HEK293 (cell line): ENCODE measurements around the gene WDR53.

ENCODE experiments used
- CTCF ChIA-PET: fragments of 350-600 bp; formaldehyde crosslinking; extraction: SDS; loops from one replicate; lab custom pipeline; 2021; ENCODE audit warnings: antibody characterized with exemption; lab: Yijun Ruan, JAX
- POLR2A ChIA-PET: fragments of 300-600 bp; formaldehyde crosslinking; extraction: SDS; loops from one replicate; lab custom pipeline; 2020; ENCODE audit warnings: antibody characterized with exemption, inconsistent platforms; lab: Yijun Ruan, JAX
- H3K27ac ChIP-seq: fragments of 200-500 bp; sonication (Bioruptor generic); 2 replicates; pipeline ENCODE4 v1.5.1; 2014; ENCODE audit warnings: low read depth, low read length, control low read depth, inconsistent platforms; ENCODE audit errors: extremely low read depth
- H3K36me3 ChIP-seq, 2 experiments: fragments of 200-500 bp in 1 of 2; sonication (Bioruptor generic) in 1 of 2; 1 replicate in 1 of 2; 2 replicates in 1 of 2; pipeline ENCODE4 v1.5.1; 2014 to 2017; ENCODE audit warnings: inconsistent platforms in 2 of 2, low read length in 2 of 2; ENCODE audit not compliant: control insufficient read depth in 2 of 2, insufficient read depth in 1 of 2
- H3K4me1 ChIP-seq: fragments of 200-500 bp; sonication (Bioruptor generic); 2 replicates; pipeline ENCODE4 v1.5.1; 2014; ENCODE audit warnings: mild to moderate bottlenecking, low read length, inconsistent platforms; ENCODE audit not compliant: control insufficient read depth, insufficient read depth
- H3K4me3 ChIP-seq: 2 replicates; pipeline ENCODE4 v1.5.1; 2011; ENCODE audit warnings: low read depth, mild to moderate bottlenecking, control low read depth, low read length, moderate library complexity
- H3K9me3 ChIP-seq: fragments of 200-500 bp; sonication (Bioruptor generic); 2 replicates; pipeline ENCODE4 v1.5.1; 2014; ENCODE audit warnings: low read depth, low read length, inconsistent platforms; ENCODE audit not compliant: control insufficient read depth, insufficient read depth
- AEBP2 ChIP-seq: fragments of 450-650 bp; formaldehyde crosslinking; IDR thresholded peaks from 2 replicates; pipeline ENCODE4 v1.5.1; 2016; ENCODE audit warnings: missing biosample characterization, missing genetic modification characterization, borderline replicate concordance
- HIC1 ChIP-seq: fragments of 450-650 bp; formaldehyde crosslinking; IDR thresholded peaks from 2 replicates; pipeline ENCODE4 v1.5.1; 2016; ENCODE audit warnings: missing biosample characterization, missing genetic modification characterization
- MZF1 ChIP-seq: fragments of 450-650 bp; formaldehyde crosslinking; IDR thresholded peaks from 2 replicates; pipeline ENCODE4 v1.5.1; 2017; ENCODE audit warnings: missing biosample characterization, missing genetic modification characterization, borderline replicate concordance
- REPIN1 ChIP-seq: fragments of 450-650 bp; formaldehyde crosslinking; IDR thresholded peaks from 2 replicates; pipeline ENCODE4 v1.5.1; 2017; ENCODE audit warnings: missing biosample characterization, missing genetic modification characterization, low read depth
- YY2 ChIP-seq: fragments of 450-650 bp; formaldehyde crosslinking; IDR thresholded peaks from 2 replicates; pipeline ENCODE4 v1.5.1; 2016; ENCODE audit warnings: missing biosample characterization, missing genetic modification characterization
- ZBTB1 ChIP-seq: fragments of 450-650 bp; formaldehyde crosslinking; IDR thresholded peaks from 2 replicates; pipeline ENCODE4 v1.5.1; 2016; ENCODE audit warnings: missing biosample characterization, missing genetic modification characterization
- ZBTB48 ChIP-seq: fragments of 450-650 bp; formaldehyde crosslinking; IDR thresholded peaks from 2 replicates; pipeline ENCODE4 v1.5.1; 2016; ENCODE audit warnings: missing biosample characterization, missing genetic modification characterization
- ZNF148 ChIP-seq: fragments of 450-650 bp; formaldehyde crosslinking; IDR thresholded peaks from 2 replicates; pipeline ENCODE4 v1.5.0; 2017; ENCODE audit warnings: missing biosample characterization, missing genetic modification characterization, borderline replicate concordance
- ZNF202 ChIP-seq: fragments of 450-650 bp; formaldehyde crosslinking; IDR thresholded peaks from 2 replicates; pipeline ENCODE4 v1.5.1; 2016; ENCODE audit warnings: missing biosample characterization, missing genetic modification characterization, borderline replicate concordance
- ZNF223 ChIP-seq: fragments of 450-650 bp; formaldehyde crosslinking; IDR thresholded peaks from 2 replicates; pipeline ENCODE4 v1.5.1; 2016; ENCODE audit warnings: missing biosample characterization, missing genetic modification characterization
- ZNF266 ChIP-seq: fragments of 450-650 bp; formaldehyde crosslinking; IDR thresholded peaks from 2 replicates; pipeline ENCODE4 v1.5.1; 2016; ENCODE audit warnings: missing biosample characterization, missing genetic modification characterization, low read depth
- ZNF280C ChIP-seq: fragments of 450-650 bp; formaldehyde crosslinking; IDR thresholded peaks from 2 replicates; pipeline ENCODE4 v1.5.1; 2016; ENCODE audit warnings: missing biosample characterization, missing genetic modification characterization
- ZNF585B ChIP-seq: fragments of 450-650 bp; formaldehyde crosslinking; IDR thresholded peaks from 2 replicates; pipeline ENCODE4 v1.5.1; 2016; ENCODE audit warnings: missing biosample characterization, missing genetic modification characterization
- ZNF677 ChIP-seq: fragments of 450-650 bp; IDR thresholded peaks from 2 replicates; pipeline ENCODE4 v1.5.0; 2018; ENCODE audit warnings: missing biosample characterization, mild to moderate bottlenecking, missing genetic modification characterization, moderate library complexity
- ZNF785 ChIP-seq: fragments of 450-650 bp; formaldehyde crosslinking; IDR thresholded peaks from 2 replicates; pipeline ENCODE4 v1.5.1; 2016; ENCODE audit warnings: missing biosample characterization, missing genetic modification characterization
- ZSCAN16 ChIP-seq: fragments of 450-650 bp; formaldehyde crosslinking; IDR thresholded peaks from 2 replicates; pipeline ENCODE4 v1.5.1; 2016; ENCODE audit warnings: missing biosample characterization, missing genetic modification characterization
- ZSCAN30 ChIP-seq: fragments of 450-650 bp; IDR thresholded peaks from 2 replicates; pipeline ENCODE4 v1.5.1; 2018; ENCODE audit warnings: missing biosample characterization, mild to moderate bottlenecking, missing genetic modification characterization, moderate library complexity
- ZSCAN4 ChIP-seq: fragments of 450-650 bp; formaldehyde crosslinking; IDR thresholded peaks from 2 replicates; pipeline ENCODE4 v1.5.1; 2017; ENCODE audit warnings: missing biosample characterization, missing genetic modification characterization

The WDR53 gene

GRCh38 chr3:196517919-196518318 is 50.4 kb downstream of the WDR53 start:
- CTCF ChIA-PET = interaction anchor here (0.7 to 1.2 kb wide), 4 partner anchors 31 to 656 kb away, joined by 3 read pairs; no protein-coding TSS in a partner anchor
- Histone ChIP-seq H3K36me3 (no peaks in the 10 kb centered on the region), H3K4me3 (no peak overlapping the region), H3K27ac (no peak overlapping the region), H3K4me1 (no peaks in the 10 kb centered on the region), H3K9me3 (no peaks in the 10 kb centered on the region)
- TF ChIP-seq AEBP2 (no peak), ZNF585B (tag by site-specific recombination) (no peak), ZNF785 (tag by site-specific recombination) (no peak), ZSCAN30 (tag by site-specific recombination) (no peak), MZF1 (no peak), ZBTB48 (tag by site-specific recombination) (no peak), REPIN1 (tag by site-specific recombination) (no peak), ZNF223 (tag by site-specific recombination) (no peak), ZSCAN16 (tag by site-specific recombination) (no peak), ZNF148 (tag by site-specific recombination) (no peak), HIC1 (tag by site-specific recombination) (no peak), ZNF266 (tag by site-specific recombination) (no peak), ZBTB1 (no peak), ZNF280C (tag by site-specific recombination) (no peak), ZSCAN4 (tag by site-specific recombination) (no peak), ZNF677 (tag by site-specific recombination) (no peak), YY2 (no peak), ZNF202 (tag by site-specific recombination) (no peak)
- POLR2A ChIA-PET = interaction anchor here (3.1 kb wide), 1 partner anchor 14 kb away, joined by 10 read pairs; the partner anchor contains the start of gene RNF168
